ENCODE data around the gene SYMPK.

- TF ChIP-seq CTCF (tag by site-specific recombination; IDR thresholded peaks at IDR 0.05) (no peak), ZNF146 (tag by site-specific recombination; IDR thresholded peaks at IDR 0.05) (no peak), ZNF350 (tag by site-specific recombination; IDR thresholded peaks at IDR 0.05) (no peak), ZNF114 (tag by site-specific recombination; IDR thresholded peaks at IDR 0.05) (no peak), ZNF692 (tag by site-specific recombination; IDR thresholded peaks at IDR 0.05) (no peak), ZNF558 (tag by site-specific recombination; IDR thresholded peaks at IDR 0.05) (no peak), ZFP37 (tag by site-specific recombination; IDR thresholded peaks at IDR 0.05) (no peak), ZNF10 (tag by site-specific recombination; IDR thresholded peaks at IDR 0.05) (no peak), ZNF174 (tag by site-specific recombination; IDR thresholded peaks at IDR 0.05) (no peak), ZNF449 (tag by site-specific recombination; IDR thresholded peaks at IDR 0.05) (no peak), ZNF707 (tag by site-specific recombination; IDR thresholded peaks at IDR 0.05) (no peak)
Measured at GRCh38 chr19:45878043-45878794, 15.3 kb upstream of the SYMPK start.

All from HEK293 (cell line).